Smooth muscle cell (in vitro differentiated cells): Measurements from ENCODE around the gene PRPF38B. TPM values are rescaled to one million over a fixed set of nuclear protein-coding genes. Genes with fewer than 3 reads are reported as not detected.

ENCODE experiments used
- DNase-seq: peaks from one replicate; lab custom pipeline; 2025; ENCODE audit not compliant: unreplicated experiment; lab: John Stamatoyannopoulos, UW
- H2AFZ ChIP-seq: fragments of 200-600 bp; sonication (generic); 2 replicates; pipeline ENCODE4 v1.6.0; 2016; ENCODE audit warnings: antibody characterized with exemption, low read depth, mild to moderate bottlenecking
- H3F3A ChIP-seq: fragments of 200-600 bp; sonication (generic); 2 replicates; pipeline ENCODE4 v1.6.0; 2017; ENCODE audit warnings: antibody characterized with exemption, low read depth
- H3K27ac ChIP-seq: fragments of 200-600 bp; sonication (generic); 2 replicates; pipeline ENCODE4 v1.5.1; 2016; ENCODE audit warnings: low read depth, mild to moderate bottlenecking
- H3K27me3 ChIP-seq: fragments of 200-600 bp; sonication (generic); 2 replicates; pipeline ENCODE4 v1.6.1; 2016; ENCODE audit warnings: low read depth, mild to moderate bottlenecking
- H3K36me3 ChIP-seq: fragments of 200-600 bp; sonication (generic); 2 replicates; pipeline ENCODE4 v1.5.1; 2016; ENCODE audit warnings: low read depth
- H3K4me1 ChIP-seq: fragments of 200-600 bp; sonication (generic); 2 replicates; pipeline ENCODE4 v1.5.1; 2016; ENCODE audit warnings: low read depth
- H3K4me2 ChIP-seq: fragments of 200-600 bp; sonication (generic); 2 replicates; pipeline ENCODE4 v1.6.0; 2016; ENCODE audit warnings: mild to moderate bottlenecking
- H3K4me3 ChIP-seq: fragments of 200-600 bp; sonication (generic); 2 replicates; pipeline ENCODE4 v1.5.1; 2016; ENCODE audit warnings: mild to moderate bottlenecking
- H3K79me2 ChIP-seq: fragments of 200-600 bp; sonication (generic); 2 replicates; pipeline ENCODE4 v1.6.0; 2016; ENCODE audit warnings: low read depth, mild to moderate bottlenecking
- H3K9ac ChIP-seq: fragments of 200-600 bp; sonication (generic); 2 replicates; pipeline ENCODE4 v1.6.0; 2016; ENCODE audit warnings: low read depth
- H3K9me3 ChIP-seq: fragments of 200-600 bp; sonication (generic); replicated peaks from 2 replicates; pipeline ENCODE4 v1.5.1; 2016; ENCODE audit warnings: low read depth
- H4K20me1 ChIP-seq: fragments of 200-600 bp; sonication (generic); 2 replicates; pipeline ENCODE4 v1.6.0; 2016; ENCODE audit warnings: low read depth
- CTCF ChIP-seq: fragments of 200-600 bp; sonication (generic); IDR thresholded peaks from 2 replicates; pipeline ENCODE4 v1.5.1; 2017; ENCODE audit warnings: borderline replicate concordance, mild to moderate bottlenecking, antibody characterized with exemption; ENCODE audit not compliant: insufficient read depth, poor library complexity, severe bottlenecking
- WGBS: methylation state at CpG from one replicate; pipeline ENCODE4 v1.1.7; 2016; ENCODE audit warnings: low lambda C conversion rate; 5-methylcytosine and 5-hydroxymethylcytosine counted together
- polyA plus RNA-seq: library from polyadenylated mRNA; unstranded; fragments of >200 nt; fragmentation: Nextera tagmentation; extraction: Ambion mirVana; gene quantifications from 2 replicates; pipeline ENCODE4 v1.2.1, GENCODE V29; 2016
- total RNA-seq: library from RNA; depleted of rRNA; stranded (reverse); fragments of >200 nt; gene quantifications from 2 replicates; pipeline ENCODE4 v1.2.3, GENCODE V29; 2014

PRPF38B gene
- total and polyA plus RNA-seq, 2 experiments from 2014 or later = 20.6 to 28.0 TPM

- TF ChIP-seq CTCF = no peak
- no peak overlapping the region for H3K9ac ChIP-seq
- DNase-seq = no peak
- H2AFZ ChIP-seq = no peak overlapping the region
- H3K36me3 ChIP-seq = no peaks in the 10 kb centered on the region
- no peak overlapping the region for H3K27ac ChIP-seq
- H3K79me2 ChIP-seq = peaks cover 50% of the 10 kb centered on the region
- no peaks in the 10 kb centered on the region for H3K27me3 ChIP-seq
- H3K9me3 ChIP-seq = no peaks in the 10 kb centered on the region
- WGBS = 90% methylated on average over 4 of the region's 4 CpGs
- peaks cover 5% of the 10 kb centered on the region for H3F3A ChIP-seq
- H3K4me1 ChIP-seq = peaks cover 5% of the 10 kb centered on the region
- no peak overlapping the region for H3K4me3 ChIP-seq
- H3K4me2 ChIP-seq = no peak overlapping the region
- peaks cover 29% of the 10 kb centered on the region for H4K20me1 ChIP-seq
These were observed 57.0 kb downstream of the PRPF38B start for GRCh38 chr1:108749081-108749480.

- peaks cover 5% of the 10 kb centered on the region for H3K4me1 ChIP-seq
- no peak overlapping the region for H3K27ac ChIP-seq
- H3K79me2 ChIP-seq = peaks cover 50% of the 10 kb centered on the region
- no peaks in the 10 kb centered on the region for H3K27me3 ChIP-seq
- peaks cover 29% of the 10 kb centered on the region for H4K20me1 ChIP-seq
- WGBS = 95% methylated on average over 1 of the region's 1 CpG
- peaks cover 5% of the 10 kb centered on the region for H3F3A ChIP-seq
- no peak overlapping the region for H3K4me2 ChIP-seq
- H3K9me3 ChIP-seq = no peaks in the 10 kb centered on the region
- no peak overlapping the region for H3K9ac ChIP-seq
- H2AFZ ChIP-seq = no peak overlapping the region
- no peak for TF ChIP-seq CTCF
- H3K4me3 ChIP-seq = no peak overlapping the region
- DNase-seq = no peak
- no peaks in the 10 kb centered on the region for H3K36me3 ChIP-seq
These were observed 58.5 kb downstream of the PRPF38B start for GRCh38 chr1:108750476-108751181.

Other genes with a start within 250 kb of the PRPF38B start
- not detected in 2 replicates for gene NBPF6, start 242.0 kb upstream of the PRPF38B start, total RNA-seq
- gene NBPF6, start 242.0 kb upstream of the PRPF38B start, polyA plus RNA-seq = not detected in 2 replicates
- gene EEIG2, start 132.2 kb upstream of the PRPF38B start, total RNA-seq = 8.0 and 13.7 TPM in 2 replicates
- gene EEIG2, start 132.2 kb upstream of the PRPF38B start, polyA plus RNA-seq = 2.8 and 3.7 TPM in 2 replicates
- 1.6 and 2.2 TPM in 2 replicates for gene HENMT1, start 31.2 kb upstream of the PRPF38B start, total RNA-seq
- gene HENMT1, start 31.2 kb upstream of the PRPF38B start, polyA plus RNA-seq = 3.5 and 3.9 TPM in 2 replicates
- gene FNDC7, start 20.6 kb downstream of the PRPF38B start, total RNA-seq = 0.09 and 0.18 TPM in 2 replicates
- 0.07 TPM in 1 of 2 replicates, not detected in the other for gene FNDC7, start 20.6 kb downstream of the PRPF38B start, polyA plus RNA-seq
- 69.8 and 70.7 TPM in 2 replicates for gene STXBP3, start 54.4 kb downstream of the PRPF38B start, total RNA-seq
- 25.8 and 27.9 TPM in 2 replicates for gene STXBP3, start 54.4 kb downstream of the PRPF38B start, polyA plus RNA-seq
- not detected in 2 replicates for gene AKNAD1, start 164.8 kb downstream of the PRPF38B start, total RNA-seq
- 0.40 and 0.59 TPM in 2 replicates for gene AKNAD1, start 164.8 kb downstream of the PRPF38B start, polyA plus RNA-seq
- 11.1 and 13.7 TPM in 2 replicates for gene GPSM2, start 184.7 kb downstream of the PRPF38B start, total RNA-seq
- gene GPSM2, start 184.7 kb downstream of the PRPF38B start, polyA plus RNA-seq = 6.9 and 9.1 TPM in 2 replicates